HepG2 (cell line): ENCODE measurements around the gene SZRD1. TPM values are rescaled to one million over a fixed set of nuclear protein-coding genes. Genes with fewer than 3 reads are reported as not detected.

Experiments used
- ATF5 ChIP-seq: sonication (generic); formaldehyde crosslinking; IDR thresholded peaks from 2 replicates; pipeline ENCODE4 v1.4.0; 2020; ENCODE audit warnings: mild to moderate bottlenecking, low read depth, missing genetic modification reagents
- HCFC1 ChIP-seq: fragments of 150-350 bp; IDR thresholded peaks from 2 replicates; pipeline ENCODE4 v1.6.1; 2014; ENCODE audit warnings: low read depth, low read length
- ISL2 ChIP-seq: sonication (generic); formaldehyde crosslinking; IDR thresholded peaks from 2 replicates; pipeline ENCODE4 v1.5.0; 2020; ENCODE audit warnings: missing genetic modification reagents
- KAT7 ChIP-seq: IDR thresholded peaks from 2 replicates; pipeline ENCODE4 v1.6.1; 2018; ENCODE audit warnings: borderline replicate concordance, missing compliant biosample characterization
- KDM6A ChIP-seq: IDR thresholded peaks from 2 replicates; pipeline ENCODE4 v1.6.1; 2016; ENCODE audit warnings: low read depth
- NONO ChIP-seq, 2 experiments: fragments of 450-650 bp in 1 of 2; sonication (generic) in 1 of 2; formaldehyde crosslinking in 1 of 2; IDR thresholded peaks in 1 of 2; conservative IDR thresholded peaks in 1 of 2; 2 replicates each; pipeline versions ENCODE4 v1.6.1 to v1.8.0; 2017 to 2022; ENCODE audit warnings: mild to moderate bottlenecking in 1 of 2, missing genetic modification reagents in 1 of 2, moderate library complexity in 1 of 2
- U2AF2 ChIP-seq: fragments of 200-400 bp; formaldehyde crosslinking; IDR thresholded peaks from 2 replicates; pipeline ENCODE4 v1.6.1; 2017; ENCODE audit warnings: low read depth, mild to moderate bottlenecking, low read length
- ZNF274 ChIP-seq: sonication (generic); formaldehyde crosslinking; IDR thresholded peaks from 2 replicates; pipeline ENCODE4 v1.5.1; 2020; ENCODE audit warnings: mild to moderate bottlenecking, missing genetic modification reagents
- ZNF570 ChIP-seq: sonication (generic); formaldehyde crosslinking; IDR thresholded peaks from 2 replicates; pipeline ENCODE4 v1.4.0; 2020; ENCODE audit warnings: mild to moderate bottlenecking, missing genetic modification reagents, borderline replicate concordance
- ZNF639 ChIP-seq: conservative IDR thresholded peaks from 2 replicates; pipeline ENCODE4 v1.6.1; 2018; ENCODE audit warnings: missing genetic modification reagents
- ZNF768 ChIP-seq: sonication (generic); formaldehyde crosslinking; IDR thresholded peaks from 2 replicates; pipeline ENCODE4 v1.4.0; 2020; ENCODE audit warnings: missing genetic modification reagents
- ZSCAN29 ChIP-seq: sonication (generic); formaldehyde crosslinking; conservative IDR thresholded peaks from 2 replicates; pipeline ENCODE4 v1.4.0; 2020; ENCODE audit warnings: mild to moderate bottlenecking, missing genetic modification reagents
- polyA plus RNA-seq, 8 experiments: library from polyadenylated mRNA; depleted of rRNA in 3 of 8; stranded (reverse) in 7 of 8; unstranded in 1 of 8; fragments of >200 nt; fragmentation: Illumina TruSeq in 4 of 8; extraction: Trizol in 4 of 8; gene quantifications; 2 replicates each; pipeline versions ENCODE4 v1.2.1 to v1.2.3, GENCODE V29; 2011 to 2016; ENCODE audit warnings: low read depth in 4 of 8, missing spikeins in 1 of 8, mixed read lengths in 1 of 8; ENCODE audit not compliant: insufficient read depth in 1 of 8
- total RNA-seq, 5 experiments: library from RNA; depleted of rRNA; stranded (reverse); fragments of >200 nt; fragmentation: Illumina TruSeq; extraction: Trizol; gene quantifications; 2 replicates each; pipeline ENCODE4 v1.2.3, GENCODE V29; 2016; ENCODE audit warnings: low read depth in 1 of 5
- TF ChIP-seq, protein P1 (sequence below): sonication (generic); formaldehyde crosslinking; IDR thresholded peaks from 2 replicates; pipeline ENCODE4; 2020; ENCODE audit warnings: missing genetic modification reagents, mild to moderate bottlenecking, borderline replicate concordance
- TF ChIP-seq, protein P2 (sequence below): sonication (generic); formaldehyde crosslinking; IDR thresholded peaks from 2 replicates; pipeline ENCODE4 v1.8.0; 2022; ENCODE audit warnings: mild to moderate bottlenecking, missing genetic modification reagents; ENCODE audit not compliant: insufficient replicate concordance
- TF ChIP-seq, protein P3 (sequence below): IDR thresholded peaks from 2 replicates; pipeline ENCODE4 v1.6.1; 2016; ENCODE audit warnings: control low read depth
- TF ChIP-seq, protein P4 (sequence below): sonication (generic); formaldehyde crosslinking; IDR thresholded peaks from 2 replicates; pipeline ENCODE4 v1.5.0; 2020; ENCODE audit warnings: missing genetic modification reagents

Gene SZRD1
- total and polyA plus RNA-seq, 2 of the 13 experiments (the other 11 are each of a cell fraction or from before 2014, with no cell fraction given), result 28.5 to 41.4 TPM

GRCh38 chr1:16425125-16426025 is 58.3 kb downstream of the SZRD1 start (continued):
- TF ChIP-seq, protein P1, sequence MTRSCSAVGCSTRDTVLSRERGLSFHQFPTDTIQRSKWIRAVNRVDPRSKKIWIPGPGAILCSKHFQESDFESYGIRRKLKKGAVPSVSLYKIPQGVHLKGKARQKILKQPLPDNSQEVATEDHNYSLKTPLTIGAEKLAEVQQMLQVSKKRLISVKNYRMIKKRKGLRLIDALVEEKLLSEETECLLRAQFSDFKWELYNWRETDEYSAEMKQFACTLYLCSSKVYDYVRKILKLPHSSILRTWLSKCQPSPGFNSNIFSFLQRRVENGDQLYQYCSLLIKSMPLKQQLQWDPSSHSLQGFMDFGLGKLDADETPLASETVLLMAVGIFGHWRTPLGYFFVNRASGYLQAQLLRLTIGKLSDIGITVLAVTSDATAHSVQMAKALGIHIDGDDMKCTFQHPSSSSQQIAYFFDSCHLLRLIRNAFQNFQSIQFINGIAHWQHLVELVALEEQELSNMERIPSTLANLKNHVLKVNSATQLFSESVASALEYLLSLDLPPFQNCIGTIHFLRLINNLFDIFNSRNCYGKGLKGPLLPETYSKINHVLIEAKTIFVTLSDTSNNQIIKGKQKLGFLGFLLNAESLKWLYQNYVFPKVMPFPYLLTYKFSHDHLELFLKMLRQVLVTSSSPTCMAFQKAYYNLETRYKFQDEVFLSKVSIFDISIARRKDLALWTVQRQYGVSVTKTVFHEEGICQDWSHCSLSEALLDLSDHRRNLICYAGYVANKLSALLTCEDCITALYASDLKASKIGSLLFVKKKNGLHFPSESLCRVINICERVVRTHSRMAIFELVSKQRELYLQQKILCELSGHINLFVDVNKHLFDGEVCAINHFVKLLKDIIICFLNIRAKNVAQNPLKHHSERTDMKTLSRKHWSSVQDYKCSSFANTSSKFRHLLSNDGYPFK, result no peak
- no peak for TF ChIP-seq KAT7 (CRISPR knock-in tag)
- TF ChIP-seq KDM6A, result no peak
- peak; percentile 33; the same call in 1 of the 2 replicates for TF ChIP-seq ZNF768 (CRISPR knock-in tag)
- TF ChIP-seq, protein P2, sequence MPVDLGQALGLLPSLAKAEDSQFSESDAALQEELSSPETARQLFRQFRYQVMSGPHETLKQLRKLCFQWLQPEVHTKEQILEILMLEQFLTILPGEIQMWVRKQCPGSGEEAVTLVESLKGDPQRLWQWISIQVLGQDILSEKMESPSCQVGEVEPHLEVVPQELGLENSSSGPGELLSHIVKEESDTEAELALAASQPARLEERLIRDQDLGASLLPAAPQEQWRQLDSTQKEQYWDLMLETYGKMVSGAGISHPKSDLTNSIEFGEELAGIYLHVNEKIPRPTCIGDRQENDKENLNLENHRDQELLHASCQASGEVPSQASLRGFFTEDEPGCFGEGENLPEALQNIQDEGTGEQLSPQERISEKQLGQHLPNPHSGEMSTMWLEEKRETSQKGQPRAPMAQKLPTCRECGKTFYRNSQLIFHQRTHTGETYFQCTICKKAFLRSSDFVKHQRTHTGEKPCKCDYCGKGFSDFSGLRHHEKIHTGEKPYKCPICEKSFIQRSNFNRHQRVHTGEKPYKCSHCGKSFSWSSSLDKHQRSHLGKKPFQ, result no peak
- no peak for TF ChIP-seq ATF5 (CRISPR knock-in tag)
- 0 out of 2 replicates have a peak, but pooled peaks have one; percentile 33 for TF ChIP-seq ZSCAN29
- TF ChIP-seq ZNF570 (CRISPR knock-in tag), result no peak
- no peak for TF ChIP-seq ISL2
- TF ChIP-seq NONO (IDR thresholded peaks at IDR 0.05), result no peak
- TF ChIP-seq NONO (CRISPR knock-in tag; conservative IDR thresholded peaks at IDR 0.05), result peak; percentile 47; the same call in 1 of the 2 replicates
- TF ChIP-seq, protein P3, sequence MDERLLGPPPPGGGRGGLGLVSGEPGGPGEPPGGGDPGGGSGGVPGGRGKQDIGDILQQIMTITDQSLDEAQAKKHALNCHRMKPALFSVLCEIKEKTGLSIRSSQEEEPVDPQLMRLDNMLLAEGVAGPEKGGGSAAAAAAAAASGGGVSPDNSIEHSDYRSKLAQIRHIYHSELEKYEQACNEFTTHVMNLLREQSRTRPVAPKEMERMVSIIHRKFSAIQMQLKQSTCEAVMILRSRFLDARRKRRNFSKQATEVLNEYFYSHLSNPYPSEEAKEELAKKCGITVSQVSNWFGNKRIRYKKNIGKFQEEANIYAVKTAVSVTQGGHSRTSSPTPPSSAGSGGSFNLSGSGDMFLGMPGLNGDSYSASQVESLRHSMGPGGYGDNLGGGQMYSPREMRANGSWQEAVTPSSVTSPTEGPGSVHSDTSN (CRISPR knock-in tag), result no peak
- TF ChIP-seq ZNF639 (CRISPR knock-in tag), result no peak
- TF ChIP-seq, protein P4, sequence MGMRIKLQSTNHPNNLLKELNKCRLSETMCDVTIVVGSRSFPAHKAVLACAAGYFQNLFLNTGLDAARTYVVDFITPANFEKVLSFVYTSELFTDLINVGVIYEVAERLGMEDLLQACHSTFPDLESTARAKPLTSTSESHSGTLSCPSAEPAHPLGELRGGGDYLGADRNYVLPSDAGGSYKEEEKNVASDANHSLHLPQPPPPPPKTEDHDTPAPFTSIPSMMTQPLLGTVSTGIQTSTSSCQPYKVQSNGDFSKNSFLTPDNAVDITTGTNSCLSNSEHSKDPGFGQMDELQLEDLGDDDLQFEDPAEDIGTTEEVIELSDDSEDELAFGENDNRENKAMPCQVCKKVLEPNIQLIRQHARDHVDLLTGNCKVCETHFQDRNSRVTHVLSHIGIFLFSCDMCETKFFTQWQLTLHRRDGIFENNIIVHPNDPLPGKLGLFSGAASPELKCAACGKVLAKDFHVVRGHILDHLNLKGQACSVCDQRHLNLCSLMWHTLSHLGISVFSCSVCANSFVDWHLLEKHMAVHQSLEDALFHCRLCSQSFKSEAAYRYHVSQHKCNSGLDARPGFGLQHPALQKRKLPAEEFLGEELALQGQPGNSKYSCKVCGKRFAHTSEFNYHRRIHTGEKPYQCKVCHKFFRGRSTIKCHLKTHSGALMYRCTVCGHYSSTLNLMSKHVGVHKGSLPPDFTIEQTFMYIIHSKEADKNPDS (CRISPR knock-in tag), result no peak
- no peak for TF ChIP-seq ZNF274 (CRISPR knock-in tag)
- no peak for TF ChIP-seq HCFC1
- no peak for TF ChIP-seq U2AF2
